Spleen (tissue), 7 donors: ENCODE results near the gene ADAMTSL3.

Source experiments
- POLR2A ChIP-seq, 3 donors: fragments of 450-650 bp; IDR thresholded peaks; one replicate each; pipeline ENCODE4 v1.5.1; 2017; ENCODE audit warnings: antibody characterized with exemption in 3 of 3, mild to moderate bottlenecking in 1 of 3
- POLR2AphosphoS5 ChIP-seq, 3 donors: sonication (generic); formaldehyde crosslinking; IDR thresholded peaks; one replicate each; pipeline ENCODE4 v1.5.1; 2017; ENCODE audit warnings: antibody characterized with exemption in 3 of 3
- TF ChIP-seq, protein P1 (sequence below), 11 experiments: fragments of 200-600 bp in 7 of 11; fragments of 450-650 bp in 4 of 11; sonication (generic) in 4 of 11; IDR thresholded peaks in 8 of 11; conservative IDR thresholded peaks in 3 of 11; 1 replicate in 7 of 11; 2 replicates in 4 of 11; pipeline versions ENCODE4 v1.4.0 to v1.8.0; 2016 to 2021; ENCODE audit warnings: antibody characterized with exemption in 11 of 11, inconsistent platforms in 4 of 11, mild to moderate bottlenecking in 1 of 11
- donor health status: DM: no; HTN: no; CAD: no; lungs with moderate emphysema.
- donor health status: DM: no; HTN: no; CAD: no.
- donor health status: DM: no; HTN: no; CAD: no.

DNA sequence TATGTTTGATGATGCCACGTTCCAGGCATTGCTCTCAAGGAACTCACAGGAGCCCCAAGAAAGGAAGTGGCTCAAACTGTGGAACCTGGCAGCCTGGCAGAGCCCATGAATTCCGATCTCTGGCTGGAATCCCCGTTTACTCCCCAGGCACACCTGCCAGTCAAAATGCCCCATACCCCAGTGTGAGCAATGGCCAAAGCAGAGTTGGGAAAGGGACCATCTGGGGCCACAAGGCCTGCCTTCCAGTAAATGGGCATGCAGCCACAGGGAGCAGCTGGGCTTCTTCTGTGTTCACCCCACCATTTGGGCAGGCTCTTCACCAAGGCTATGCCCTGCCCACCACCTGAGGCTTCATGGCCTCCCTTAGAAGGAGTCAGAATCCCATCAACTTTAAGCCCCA is 324.7 kb downstream of the ADAMTSL3 start:
- TF ChIP-seq, protein P1, sequence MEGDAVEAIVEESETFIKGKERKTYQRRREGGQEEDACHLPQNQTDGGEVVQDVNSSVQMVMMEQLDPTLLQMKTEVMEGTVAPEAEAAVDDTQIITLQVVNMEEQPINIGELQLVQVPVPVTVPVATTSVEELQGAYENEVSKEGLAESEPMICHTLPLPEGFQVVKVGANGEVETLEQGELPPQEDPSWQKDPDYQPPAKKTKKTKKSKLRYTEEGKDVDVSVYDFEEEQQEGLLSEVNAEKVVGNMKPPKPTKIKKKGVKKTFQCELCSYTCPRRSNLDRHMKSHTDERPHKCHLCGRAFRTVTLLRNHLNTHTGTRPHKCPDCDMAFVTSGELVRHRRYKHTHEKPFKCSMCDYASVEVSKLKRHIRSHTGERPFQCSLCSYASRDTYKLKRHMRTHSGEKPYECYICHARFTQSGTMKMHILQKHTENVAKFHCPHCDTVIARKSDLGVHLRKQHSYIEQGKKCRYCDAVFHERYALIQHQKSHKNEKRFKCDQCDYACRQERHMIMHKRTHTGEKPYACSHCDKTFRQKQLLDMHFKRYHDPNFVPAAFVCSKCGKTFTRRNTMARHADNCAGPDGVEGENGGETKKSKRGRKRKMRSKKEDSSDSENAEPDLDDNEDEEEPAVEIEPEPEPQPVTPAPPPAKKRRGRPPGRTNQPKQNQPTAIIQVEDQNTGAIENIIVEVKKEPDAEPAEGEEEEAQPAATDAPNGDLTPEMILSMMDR (IDR thresholded peaks at IDR 0.05 in 8 of 11, conservative IDR thresholded peaks at IDR 0.05 in 3 of 11): no peak
- no peak for TF ChIP-seq POLR2AphosphoS5 (IDR thresholded peaks at IDR 0.05)
- TF ChIP-seq POLR2A (IDR thresholded peaks at IDR 0.05): no peak
